ENCODE data around the gene ACR.
"Not testable (repeated sequence)": the region's sequence is repeated elsewhere in the genome, so short reads cannot be mapped to it uniquely, and the experiment has no call there.

ACR gene

DNA sequence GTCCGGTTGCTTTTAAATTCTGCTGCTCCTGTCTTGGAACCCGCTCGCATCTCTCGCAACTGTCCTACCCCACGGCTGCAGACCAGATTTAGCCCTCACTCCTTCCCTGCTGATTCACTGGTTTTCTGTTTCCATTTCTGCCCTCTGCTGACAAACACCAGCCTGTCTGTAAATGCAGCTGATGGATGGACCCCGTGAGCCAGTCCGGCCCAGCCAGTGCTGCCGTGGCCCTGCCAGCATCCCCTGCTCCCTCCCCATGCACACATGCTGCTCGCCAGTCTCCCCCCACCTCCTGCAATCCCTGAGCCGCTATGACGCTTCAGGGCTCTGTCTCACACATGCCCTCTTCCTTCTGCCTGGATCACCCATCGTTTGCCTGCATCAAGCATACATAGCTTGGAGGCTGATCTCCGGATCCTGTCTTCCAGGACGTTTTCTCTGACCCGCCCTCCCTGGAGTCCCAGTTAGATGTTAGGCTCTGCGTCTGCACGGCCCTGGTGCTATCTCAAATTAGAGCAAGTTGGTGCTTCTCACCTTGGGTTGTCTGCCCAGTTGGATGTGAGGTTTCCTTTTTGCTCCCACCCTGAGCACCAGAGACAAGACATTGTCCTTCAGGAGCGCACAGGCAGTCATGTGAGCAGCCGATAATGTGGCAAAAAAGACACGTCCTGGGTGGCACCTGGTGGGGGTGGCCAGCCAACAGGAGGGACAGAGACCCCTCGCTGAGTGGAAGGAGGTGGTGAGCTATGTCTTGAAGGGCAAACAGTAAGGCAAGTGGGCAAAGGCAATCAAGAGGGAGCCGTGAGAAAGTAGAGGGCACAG, 4.3 kb upstream of the ACR start:
- DNase-seq: no peak

DNA sequence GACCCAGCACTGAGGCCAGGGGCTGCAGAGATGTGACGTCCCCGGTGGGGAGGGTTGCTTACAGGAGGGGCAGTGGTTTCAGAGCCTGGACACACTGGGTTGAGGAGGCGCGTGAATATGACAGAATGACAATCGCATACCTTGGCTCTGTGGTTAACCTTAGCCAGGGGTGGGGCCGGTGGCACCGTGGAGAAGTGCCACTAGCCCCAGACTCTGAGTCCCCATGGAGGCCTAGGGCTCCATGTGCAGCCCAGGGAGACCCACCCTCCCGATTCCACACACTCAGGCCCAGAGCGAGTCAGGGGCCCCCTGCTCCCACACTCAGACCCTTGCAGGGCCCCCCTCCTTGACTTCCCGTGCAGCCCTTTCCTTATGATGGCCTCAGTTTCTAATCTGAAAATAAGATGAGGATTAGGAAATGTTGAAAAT, 3.6 kb upstream of the ACR start:
- no peak for DNase-seq

DNA sequence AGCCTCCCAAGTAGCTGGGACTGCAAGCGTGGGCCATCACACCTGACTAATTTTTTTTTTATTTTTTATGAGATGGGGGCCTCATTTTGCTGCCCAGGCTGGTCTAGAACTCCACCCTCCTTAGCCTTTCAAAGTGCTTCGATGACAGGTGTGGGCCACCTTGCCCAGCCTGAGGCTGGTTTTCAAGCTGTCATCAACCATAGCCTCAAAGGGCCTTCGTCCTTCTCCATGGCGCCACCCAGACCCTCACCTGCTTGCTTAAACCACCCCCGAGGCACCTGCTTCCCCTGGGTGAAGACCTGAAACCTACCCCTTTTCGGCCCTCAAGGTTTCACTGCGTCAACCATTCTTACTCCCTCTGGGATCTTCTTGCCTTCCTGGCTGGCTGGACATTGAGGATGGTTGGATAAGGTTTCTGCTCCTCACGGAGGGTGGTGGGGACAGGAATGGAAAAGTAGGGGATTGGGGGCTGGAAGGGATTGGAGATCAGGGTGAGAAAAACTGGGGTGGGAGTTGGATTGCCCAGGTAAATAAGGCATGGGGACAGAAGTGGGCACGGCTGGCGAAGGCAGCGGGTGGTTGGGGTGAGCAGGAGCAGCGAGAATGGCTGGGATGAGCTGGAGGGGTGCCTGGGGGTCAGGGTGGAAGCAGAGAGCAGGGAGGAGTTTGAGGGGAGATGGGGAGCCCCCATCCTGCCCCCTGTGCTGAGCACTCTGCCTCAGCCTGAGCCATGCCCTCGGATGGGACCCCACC, 2.8 kb upstream of the ACR start:
- no peak for DNase-seq

DNA sequence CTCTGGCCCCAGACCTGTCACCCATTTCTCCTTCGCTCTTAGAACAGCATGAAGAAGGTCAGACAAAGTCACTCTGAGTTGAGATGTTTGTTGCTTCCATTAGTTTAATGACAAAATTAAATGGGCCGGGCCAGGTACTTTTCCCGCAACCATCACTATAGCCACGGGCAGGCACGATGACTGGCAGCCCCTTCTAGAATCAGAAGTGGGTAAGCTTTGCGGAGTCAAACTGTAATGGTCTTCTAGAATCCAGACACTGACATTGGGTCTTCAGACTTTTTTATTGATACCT, 2.3 kb upstream of the ACR start:
- no peak for DNase-seq

DNA sequence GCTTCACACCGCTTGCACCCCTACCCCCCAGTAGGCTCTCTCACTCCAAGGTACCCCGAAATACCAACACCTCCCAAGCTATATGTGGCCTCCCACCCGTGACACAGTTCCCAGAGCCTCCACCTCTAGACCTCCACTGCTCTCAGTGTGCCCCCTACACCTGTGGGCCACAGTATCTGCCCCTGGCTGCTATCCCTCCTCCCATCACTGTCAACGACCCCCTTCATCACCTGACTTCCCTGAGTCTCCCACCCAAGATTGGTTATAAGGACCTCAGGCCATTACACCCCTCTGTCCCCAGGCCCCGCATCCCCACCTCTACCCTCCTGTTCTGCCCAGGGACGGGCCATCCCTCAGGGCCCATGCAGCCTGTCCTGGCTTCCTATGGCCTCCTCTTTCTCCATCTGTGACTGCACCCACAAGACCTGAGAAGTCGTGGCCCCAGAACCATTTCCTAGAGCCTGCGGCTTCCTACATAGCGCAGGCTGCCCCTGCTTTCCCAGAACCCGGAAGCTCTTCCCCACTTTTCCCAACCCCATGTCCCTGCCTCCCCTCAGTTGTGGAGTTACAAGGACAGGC, 734 bp downstream of the ACR start:
- DNase-seq: no peak

DNA sequence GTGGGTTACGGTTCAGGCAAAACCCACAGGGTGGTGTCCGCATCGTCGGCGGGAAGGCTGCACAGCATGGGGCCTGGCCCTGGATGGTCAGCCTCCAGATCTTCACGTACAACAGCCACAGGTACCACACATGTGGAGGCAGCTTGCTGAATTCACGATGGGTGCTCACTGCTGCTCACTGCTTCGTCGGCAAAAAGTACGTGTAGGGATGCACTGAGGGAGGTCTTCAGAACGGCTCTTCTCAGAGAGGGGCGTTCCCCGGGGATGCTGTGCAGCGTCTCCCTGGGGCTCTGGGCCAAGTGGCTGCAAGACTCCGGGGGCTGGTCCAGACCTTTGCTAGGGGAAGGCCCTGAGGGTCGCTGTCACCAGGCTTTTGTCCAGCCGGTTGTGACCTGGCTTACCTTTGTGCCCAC, 1.3 kb downstream of the ACR start:
- DNase-seq: no peak

DNA sequence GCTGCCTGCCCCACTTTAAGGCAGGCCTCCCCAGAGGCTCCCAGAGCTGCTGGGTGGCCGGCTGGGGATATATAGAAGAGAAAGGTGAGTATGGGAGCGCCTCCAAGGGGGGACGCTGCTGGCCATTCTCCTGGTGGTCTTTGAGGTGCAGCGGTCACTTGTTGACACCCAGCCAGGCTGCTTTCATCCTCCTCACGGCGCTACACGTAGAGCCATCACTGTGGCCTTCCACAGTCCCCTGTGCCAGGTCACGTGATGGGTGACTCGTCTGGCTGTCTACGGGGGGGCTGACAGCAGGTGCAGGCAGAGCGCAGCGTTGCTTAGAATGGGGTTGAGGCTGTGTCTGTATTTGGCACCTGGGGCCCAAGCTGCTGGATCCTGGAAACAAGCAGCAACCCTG, 1.9 kb downstream of the ACR start:
- peak in 1 of 2 experiments; percentile 21 for DNase-seq

DNA sequence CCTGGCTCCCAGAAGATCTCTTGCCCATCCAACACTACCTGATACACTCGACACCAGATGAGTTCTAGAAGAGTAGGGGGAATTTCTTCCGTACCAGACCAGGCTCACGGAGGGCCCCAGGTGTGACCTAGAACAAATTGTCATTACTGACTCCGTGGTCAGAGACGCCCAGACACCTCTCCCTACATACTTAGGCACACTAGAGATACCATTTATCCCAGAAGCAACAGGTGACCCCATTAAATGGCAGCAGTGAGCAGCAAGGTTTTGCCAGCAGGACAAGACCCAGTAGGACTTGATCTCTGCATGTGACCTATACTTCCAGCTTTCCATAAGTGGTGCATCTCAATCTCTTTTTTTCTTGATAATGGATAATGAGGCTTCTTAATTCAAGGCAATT, 2.7 kb downstream of the ACR start:
- DNase-seq: not testable (repeated sequence)

DNA sequence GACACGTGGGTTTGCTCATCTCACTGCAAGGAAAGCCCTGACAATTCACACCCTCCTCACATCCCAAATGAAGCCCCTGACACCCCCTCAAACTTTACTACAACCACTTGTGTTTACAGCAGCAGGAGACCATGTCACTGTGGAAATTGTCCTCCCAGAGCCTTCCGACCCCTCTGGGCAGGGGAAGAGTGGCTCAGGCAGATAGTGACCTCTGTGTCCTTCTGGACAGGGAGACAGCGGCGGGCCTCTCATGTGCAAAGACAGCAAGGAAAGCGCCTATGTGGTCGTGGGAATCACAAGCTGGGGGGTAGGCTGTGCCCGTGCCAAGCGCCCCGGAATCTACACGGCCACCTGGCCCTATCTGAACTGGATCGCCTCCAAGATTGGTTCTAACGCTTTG, 6.4 kb downstream of the ACR start:
- DNase-seq: not testable (repeated sequence)

DNA sequence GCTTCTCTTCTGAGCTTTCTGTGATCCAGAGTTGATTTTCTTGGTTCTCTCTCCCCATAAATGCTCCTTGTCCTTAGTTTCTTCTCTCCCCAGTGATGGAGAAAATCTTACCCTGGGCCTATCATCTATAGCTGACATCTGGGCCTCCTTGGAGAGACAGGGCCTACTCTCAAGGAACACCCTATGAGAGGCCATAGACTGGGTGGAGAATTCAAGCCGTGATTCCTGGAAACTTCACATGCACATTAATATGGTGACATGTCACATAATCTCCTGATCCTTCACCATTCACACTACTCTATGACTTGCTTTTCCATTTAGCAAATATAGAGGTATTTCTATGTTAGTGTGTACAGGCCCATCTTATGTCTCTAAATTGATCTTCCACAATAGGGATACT, 9.5 kb downstream of the ACR start:
- DNase-seq: not testable (repeated sequence)

DNA sequence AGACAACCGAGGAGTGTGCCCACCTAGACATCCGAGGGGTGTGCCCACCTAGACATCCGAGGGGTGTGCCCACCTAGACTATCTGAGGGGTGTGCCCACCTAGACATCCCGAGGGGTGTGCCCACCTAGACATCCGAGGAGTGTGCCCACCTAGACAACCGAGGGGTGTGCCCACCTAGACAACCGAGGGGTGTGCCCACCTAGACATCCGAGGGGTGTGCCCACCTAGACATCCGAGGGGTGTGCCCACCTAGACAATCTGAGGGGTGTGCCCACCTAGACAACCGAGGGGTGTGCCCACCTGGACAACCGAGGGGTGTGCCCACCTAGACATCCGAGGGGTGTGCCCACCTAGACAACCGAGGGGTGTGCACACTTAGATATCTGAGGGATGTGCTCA, 10.6 kb downstream of the ACR start:
- DNase-seq: not testable (repeated sequence)

DNA sequence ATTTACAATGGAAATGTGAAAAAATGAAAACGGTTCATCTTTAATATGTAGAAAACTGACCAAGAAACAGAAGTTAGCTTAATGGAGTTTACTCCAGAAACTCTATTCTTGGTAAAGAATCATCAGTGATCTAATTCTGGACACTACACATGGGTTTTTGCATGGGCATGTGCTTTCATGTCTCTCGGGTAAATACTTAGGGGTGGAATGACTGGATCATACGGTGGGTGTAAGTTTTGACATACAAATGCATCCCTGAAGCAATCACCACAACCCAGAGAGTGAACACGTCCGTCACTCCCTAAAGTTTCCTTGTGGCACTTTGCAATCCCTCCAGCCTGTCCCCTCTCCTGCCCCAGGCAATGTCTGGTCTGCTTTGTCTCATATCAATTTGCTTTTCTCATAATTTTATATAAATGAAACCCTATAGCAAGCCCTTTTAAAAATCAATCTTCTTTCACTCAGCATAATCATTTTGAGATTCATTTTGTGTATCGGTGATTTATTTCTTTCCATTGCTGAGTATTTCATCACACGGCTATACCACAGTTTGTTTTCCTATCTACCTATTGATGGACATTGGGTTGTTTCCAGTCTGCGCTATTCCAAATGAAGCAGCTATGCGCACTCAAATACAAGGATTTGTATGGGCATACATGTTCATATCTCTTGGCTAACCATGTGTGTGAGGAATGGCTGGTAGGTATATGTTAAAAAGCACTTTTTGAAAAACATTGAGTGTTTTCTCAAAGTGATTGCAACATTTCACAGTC, 11.5 kb downstream of the ACR start:
- not testable (repeated sequence) for DNase-seq

DNA sequence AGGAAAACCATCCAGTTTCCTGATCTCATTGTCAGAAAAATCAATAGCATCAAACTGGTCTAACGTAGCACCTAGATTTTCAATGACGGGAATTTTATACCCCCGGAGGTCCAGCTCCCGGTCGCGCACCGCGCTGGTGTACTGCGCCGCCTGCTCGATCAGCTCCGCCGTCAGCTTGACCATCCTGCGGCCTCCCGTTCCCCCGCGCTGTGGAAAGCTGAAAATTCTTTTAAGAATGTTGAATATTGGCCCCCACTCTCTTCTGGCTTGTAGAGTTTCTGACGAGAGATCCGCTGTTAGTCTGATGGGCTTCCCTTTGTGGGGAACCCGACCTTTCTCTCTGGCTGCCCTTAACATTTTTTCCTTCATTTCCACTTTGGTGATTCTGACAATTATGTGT, 17.2 kb downstream of the ACR start:
- DNase-seq: not testable (repeated sequence)

DNA sequence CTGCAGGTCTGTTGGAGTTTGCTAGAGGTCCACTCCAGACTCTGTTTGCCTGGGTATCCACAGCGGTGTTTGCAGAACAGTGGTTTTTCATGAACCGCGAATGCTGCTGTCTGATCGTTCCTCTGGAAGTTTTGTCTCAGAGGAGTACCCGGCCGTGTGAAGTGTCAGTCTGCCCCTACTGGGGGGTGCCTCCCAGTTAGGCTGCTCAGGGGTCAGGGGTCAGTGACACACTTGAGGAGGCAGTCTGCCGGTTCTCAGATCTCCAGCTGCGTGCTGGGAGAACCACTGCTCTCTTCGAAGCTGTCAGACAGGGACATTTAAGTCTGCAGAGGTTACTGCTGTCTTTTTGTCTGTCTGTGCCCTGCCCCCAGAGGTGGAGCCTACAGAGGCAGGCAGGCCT, 18.4 kb downstream of the ACR start:
- not testable (repeated sequence) for DNase-seq

DNA sequence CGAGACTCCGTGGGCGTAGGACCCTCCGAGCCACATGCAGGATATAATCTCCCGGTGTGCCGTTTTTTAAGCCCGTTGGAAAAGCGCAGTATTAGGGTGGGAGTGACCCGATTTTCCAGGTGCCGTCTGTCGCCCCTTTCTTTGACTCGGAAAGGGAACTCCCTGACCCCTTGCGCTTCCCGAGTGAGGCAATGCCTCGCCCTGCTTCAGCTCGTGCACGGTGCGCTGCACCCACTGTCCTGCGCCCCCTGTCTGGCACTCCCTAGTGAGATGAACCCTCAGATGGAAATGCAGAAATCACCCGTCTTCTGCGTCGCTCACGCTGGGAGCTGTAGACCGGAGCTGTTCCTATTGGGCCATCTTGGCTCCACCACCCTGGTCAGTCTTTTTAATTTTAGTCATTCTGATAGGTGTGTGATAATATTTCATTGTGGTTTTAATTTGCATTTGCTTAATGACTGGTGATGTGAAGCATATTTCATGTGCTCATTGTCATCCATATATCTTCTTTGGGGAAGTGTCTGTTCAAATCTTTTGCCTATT, 19.0 kb downstream of the ACR start:
- peak in 1 of 2 experiments; percentile 43 for DNase-seq

DNA sequence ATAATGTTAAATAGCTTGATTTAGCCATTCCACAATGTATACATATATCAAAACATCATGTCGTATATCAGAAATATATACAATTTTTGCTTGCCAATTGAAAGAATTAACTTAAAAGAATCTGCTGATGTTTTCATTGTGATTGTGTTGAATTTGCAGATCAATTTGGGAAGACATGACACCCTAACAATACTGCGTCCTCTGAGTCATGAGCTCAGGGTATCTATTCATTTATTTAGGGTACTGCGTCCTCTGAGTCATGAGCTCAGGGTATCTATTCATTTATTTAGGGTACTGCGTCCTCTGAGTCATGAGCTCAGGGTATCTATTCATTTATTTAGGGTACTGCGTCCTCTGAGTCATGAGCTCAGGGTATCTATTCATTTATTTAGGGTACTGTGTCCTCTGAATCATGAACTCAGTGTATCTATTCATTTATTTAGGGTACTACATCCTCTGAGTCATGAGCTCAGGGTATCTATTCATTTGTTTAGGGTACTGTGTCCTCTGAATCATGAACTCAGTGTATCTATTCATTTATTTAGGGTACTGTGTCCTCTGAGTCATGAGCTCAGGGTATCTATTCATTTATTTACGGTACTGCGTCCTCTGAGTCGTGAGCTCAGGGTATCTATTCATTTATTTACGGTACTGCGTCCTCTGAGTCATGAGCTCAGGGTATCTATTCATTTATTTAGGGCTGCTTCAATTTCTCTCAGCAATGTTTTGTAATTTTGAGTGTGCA, 21.8 kb downstream of the ACR start:
- not testable (repeated sequence) for DNase-seq

DNA sequence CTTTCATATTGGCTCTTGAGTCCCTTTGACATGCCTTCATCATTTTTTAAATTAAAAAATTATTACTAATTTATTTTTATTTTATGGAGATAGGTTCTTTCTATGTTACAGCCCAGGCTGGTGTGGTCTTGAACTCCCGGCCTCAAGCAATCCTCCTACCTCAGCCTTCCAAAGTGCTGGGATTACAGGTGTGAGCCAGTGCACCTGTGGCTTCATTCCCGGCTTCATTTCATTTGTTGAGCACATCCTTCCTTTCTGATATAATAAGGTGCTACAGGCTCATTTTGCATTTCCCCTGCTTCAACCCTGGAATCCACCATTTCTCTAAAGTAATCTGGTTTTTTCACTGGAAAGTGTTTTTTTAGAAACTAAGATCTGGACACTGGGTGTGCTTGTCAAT, 23.8 kb downstream of the ACR start:
- not testable (repeated sequence) for DNase-seq

DNA sequence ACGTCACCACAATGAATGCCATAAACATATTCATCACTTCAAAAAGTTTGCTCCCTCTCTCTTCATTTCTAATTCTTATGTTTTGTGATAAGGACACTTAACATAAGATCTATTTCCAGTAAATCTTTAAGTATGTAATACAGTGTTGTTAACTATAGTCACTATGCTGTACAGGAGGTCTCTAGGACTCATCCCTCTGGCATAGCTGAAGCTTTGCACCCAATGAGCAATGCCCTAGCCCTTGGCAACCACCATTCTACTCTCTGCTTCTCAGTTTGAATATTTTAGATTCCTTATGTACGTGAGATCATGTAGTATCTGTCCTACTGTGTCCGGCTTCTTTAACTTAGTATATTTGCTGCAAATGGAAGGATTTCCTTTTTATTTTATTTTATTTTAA, 26.3 kb downstream of the ACR start:
- not testable (repeated sequence) for DNase-seq

DNA sequence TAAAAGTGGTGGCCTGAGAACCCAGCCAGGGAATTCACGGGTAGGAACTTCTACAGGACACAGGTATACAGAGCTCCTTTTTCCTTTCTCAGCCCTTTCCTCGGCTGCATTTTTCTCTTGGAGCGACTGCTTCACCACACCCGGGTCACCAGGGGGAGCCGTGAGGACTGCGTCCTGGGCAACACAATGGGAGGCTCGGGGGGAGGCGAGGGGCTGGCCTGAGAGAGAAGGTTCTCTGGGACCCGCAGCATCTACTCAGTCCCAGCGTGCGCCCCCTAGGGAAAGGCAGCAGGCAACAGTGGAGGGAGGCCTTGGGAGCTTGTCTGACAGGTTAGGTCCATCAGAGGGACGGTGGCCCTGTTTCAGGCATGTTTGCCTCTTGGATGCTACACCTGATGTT, 37.1 kb downstream of the ACR start:
- DNase-seq: peak; percentile 85

DNA sequence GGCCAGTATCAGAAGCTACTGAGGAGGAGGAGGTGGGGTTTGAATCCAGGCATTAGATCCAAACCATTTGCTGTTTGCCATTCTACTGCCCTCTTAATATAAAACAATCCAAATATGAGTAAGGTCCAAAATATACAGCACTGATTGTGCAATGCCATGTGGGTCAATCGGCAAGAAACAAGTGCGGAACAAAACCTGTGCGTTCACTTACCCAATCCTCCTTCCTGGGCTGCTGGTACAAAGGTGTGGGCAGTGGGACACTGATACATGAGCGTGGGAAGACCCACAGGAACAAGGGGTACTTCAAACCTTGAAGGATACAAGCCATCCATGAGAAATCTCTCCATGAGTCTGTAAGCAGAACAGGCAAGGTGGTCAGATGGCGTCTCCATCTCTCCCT, 39.6 kb downstream of the ACR start:
- DNase-seq: not testable (repeated sequence)

DNA sequence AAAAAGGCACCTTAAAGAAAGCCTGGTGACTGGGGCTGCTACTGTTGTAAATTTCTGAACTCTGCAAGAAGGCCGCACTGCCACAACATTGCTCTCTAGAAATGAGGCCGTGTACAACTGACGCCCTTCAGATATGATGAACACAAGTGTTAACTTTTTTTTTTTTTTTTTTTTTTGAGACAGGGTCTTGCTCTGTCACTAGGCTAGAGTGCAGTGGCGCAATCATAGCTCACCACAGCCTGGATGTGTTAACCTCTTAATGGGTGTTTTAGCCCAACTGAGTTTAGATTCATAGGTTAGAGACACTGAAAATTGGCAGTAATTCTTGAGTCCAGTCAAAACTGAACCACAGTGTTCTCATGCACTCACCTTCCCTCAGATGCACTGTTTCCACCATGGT, 42.2 kb downstream of the ACR start:
- DNase-seq: not testable (repeated sequence)

DNA sequence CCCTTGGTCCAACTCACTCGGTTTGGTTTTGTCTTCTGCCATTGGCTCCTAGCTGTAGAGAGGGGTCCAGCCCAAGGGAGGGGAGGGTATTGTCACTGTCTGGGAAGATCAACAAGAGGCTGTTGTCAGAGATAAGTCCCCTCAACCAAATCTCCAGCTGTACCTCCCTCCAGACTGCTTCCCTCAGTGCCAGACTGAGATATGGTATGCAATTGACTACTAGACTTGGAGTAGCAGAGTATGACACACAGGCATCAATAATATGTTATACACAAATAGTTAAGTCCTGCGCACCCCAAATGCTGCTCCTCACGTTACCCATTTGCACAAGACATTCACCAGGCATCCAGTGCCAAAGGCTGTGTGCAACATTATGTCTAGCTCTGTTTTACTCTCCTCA, 44.2 kb downstream of the ACR start:
- DNase-seq: not testable (repeated sequence)

Measured in NCI-H524 (cell line).